Smooth muscle cell (in vitro differentiated cells): ENCODE measurements around the gene INPP4A. TPM values are rescaled to one million over a fixed set of nuclear protein-coding genes. Genes with fewer than 3 reads are reported as not detected.

Experiments used
- DNase-seq: peaks from one replicate; lab custom pipeline; 2025; ENCODE audit not compliant: unreplicated experiment; lab: John Stamatoyannopoulos, UW
- H2AFZ ChIP-seq: fragments of 200-600 bp; sonication (generic); 2 replicates; pipeline ENCODE4 v1.6.0; 2016; ENCODE audit warnings: antibody characterized with exemption, low read depth, mild to moderate bottlenecking
- H3F3A ChIP-seq: fragments of 200-600 bp; sonication (generic); 2 replicates; pipeline ENCODE4 v1.6.0; 2017; ENCODE audit warnings: antibody characterized with exemption, low read depth
- H3K27ac ChIP-seq: fragments of 200-600 bp; sonication (generic); 2 replicates; pipeline ENCODE4 v1.5.1; 2016; ENCODE audit warnings: low read depth, mild to moderate bottlenecking
- H3K27me3 ChIP-seq: fragments of 200-600 bp; sonication (generic); 2 replicates; pipeline ENCODE4 v1.6.1; 2016; ENCODE audit warnings: low read depth, mild to moderate bottlenecking
- H3K36me3 ChIP-seq: fragments of 200-600 bp; sonication (generic); 2 replicates; pipeline ENCODE4 v1.5.1; 2016; ENCODE audit warnings: low read depth
- H3K4me1 ChIP-seq: fragments of 200-600 bp; sonication (generic); 2 replicates; pipeline ENCODE4 v1.5.1; 2016; ENCODE audit warnings: low read depth
- H3K4me2 ChIP-seq: fragments of 200-600 bp; sonication (generic); 2 replicates; pipeline ENCODE4 v1.6.0; 2016; ENCODE audit warnings: mild to moderate bottlenecking
- H3K4me3 ChIP-seq: fragments of 200-600 bp; sonication (generic); 2 replicates; pipeline ENCODE4 v1.5.1; 2016; ENCODE audit warnings: mild to moderate bottlenecking
- H3K79me2 ChIP-seq: fragments of 200-600 bp; sonication (generic); 2 replicates; pipeline ENCODE4 v1.6.0; 2016; ENCODE audit warnings: low read depth, mild to moderate bottlenecking
- H3K9ac ChIP-seq: fragments of 200-600 bp; sonication (generic); 2 replicates; pipeline ENCODE4 v1.6.0; 2016; ENCODE audit warnings: low read depth
- H3K9me3 ChIP-seq: fragments of 200-600 bp; sonication (generic); replicated peaks from 2 replicates; pipeline ENCODE4 v1.5.1; 2016; ENCODE audit warnings: low read depth
- H4K20me1 ChIP-seq: fragments of 200-600 bp; sonication (generic); 2 replicates; pipeline ENCODE4 v1.6.0; 2016; ENCODE audit warnings: low read depth
- CTCF ChIP-seq: fragments of 200-600 bp; sonication (generic); IDR thresholded peaks from 2 replicates; pipeline ENCODE4 v1.5.1; 2017; ENCODE audit warnings: borderline replicate concordance, mild to moderate bottlenecking, antibody characterized with exemption; ENCODE audit not compliant: insufficient read depth, poor library complexity, severe bottlenecking
- WGBS: methylation state at CpG from one replicate; pipeline ENCODE4 v1.1.7; 2016; ENCODE audit warnings: low lambda C conversion rate; 5-methylcytosine and 5-hydroxymethylcytosine counted together
- polyA plus RNA-seq: library from polyadenylated mRNA; unstranded; fragments of >200 nt; fragmentation: Nextera tagmentation; extraction: Ambion mirVana; gene quantifications from 2 replicates; pipeline ENCODE4 v1.2.1, GENCODE V29; 2016
- total RNA-seq: library from RNA; depleted of rRNA; stranded (reverse); fragments of >200 nt; gene quantifications from 2 replicates; pipeline ENCODE4 v1.2.3, GENCODE V29; 2014

Gene INPP4A
- total and polyA plus RNA-seq, 2 experiments from 2014 or later = 10.1 to 17.3 TPM

- H4K20me1 ChIP-seq = peaks cover 32% of the 10 kb centered on the region
- no peaks in the 10 kb centered on the region for H3K9me3 ChIP-seq
- H3K27me3 ChIP-seq = no peaks in the 10 kb centered on the region
- no peak overlapping the region for H3K27ac ChIP-seq
- no peak overlapping the region for H3K4me3 ChIP-seq
- no peaks in the 10 kb centered on the region for H3K4me1 ChIP-seq
- no peak overlapping the region for H2AFZ ChIP-seq
- H3K79me2 ChIP-seq = peaks cover 11% of the 10 kb centered on the region
- no peak overlapping the region for H3K4me2 ChIP-seq
- no peaks in the 10 kb centered on the region for H3F3A ChIP-seq
- H3K36me3 ChIP-seq = no peaks in the 10 kb centered on the region
- H3K9ac ChIP-seq = no peak overlapping the region
- 92% methylated on average over 3 of the region's 3 CpGs for WGBS
- no peak for DNase-seq
- TF ChIP-seq CTCF = no peak
Measured at GRCh38 chr2:98492441-98492840, 47.8 kb downstream of the INPP4A start.

DNA sequence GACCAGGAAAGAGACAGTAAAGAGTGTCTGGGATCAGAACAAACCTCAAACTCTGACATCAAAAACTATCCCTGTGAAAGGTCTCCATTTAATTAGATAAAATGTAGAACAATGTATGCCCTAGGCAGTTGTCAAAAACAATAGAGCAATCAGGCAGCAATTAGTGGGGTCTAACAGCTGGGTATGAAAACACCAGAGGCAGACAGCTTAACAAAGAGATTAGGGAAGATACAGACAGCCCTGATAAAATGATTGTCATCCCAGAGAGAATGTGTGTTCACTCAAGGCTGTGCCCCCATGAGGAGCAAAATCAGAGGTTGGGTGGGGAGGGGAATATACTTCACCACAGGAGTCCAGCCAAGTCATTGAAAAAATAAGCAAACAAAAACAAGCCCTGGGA lies 50.0 kb downstream of the INPP4A start:
- Histone ChIP-seq H3K36me3 (no peaks in the 10 kb centered on the region), H3K4me3 (no peak overlapping the region), H3K9ac (no peak overlapping the region), H2AFZ (no peak overlapping the region), H3K4me1 (no peaks in the 10 kb centered on the region), H4K20me1 (peaks cover 19% of the 10 kb centered on the region), H3K27ac (no peak overlapping the region), H3K27me3 (no peaks in the 10 kb centered on the region), H3F3A (no peaks in the 10 kb centered on the region), H3K9me3 (no peaks in the 10 kb centered on the region), H3K79me2 (peaks cover 7% of the 10 kb centered on the region), H3K4me2 (no peak overlapping the region)
- TF ChIP-seq CTCF = no peak
- DNase-seq = no peak

DNA sequence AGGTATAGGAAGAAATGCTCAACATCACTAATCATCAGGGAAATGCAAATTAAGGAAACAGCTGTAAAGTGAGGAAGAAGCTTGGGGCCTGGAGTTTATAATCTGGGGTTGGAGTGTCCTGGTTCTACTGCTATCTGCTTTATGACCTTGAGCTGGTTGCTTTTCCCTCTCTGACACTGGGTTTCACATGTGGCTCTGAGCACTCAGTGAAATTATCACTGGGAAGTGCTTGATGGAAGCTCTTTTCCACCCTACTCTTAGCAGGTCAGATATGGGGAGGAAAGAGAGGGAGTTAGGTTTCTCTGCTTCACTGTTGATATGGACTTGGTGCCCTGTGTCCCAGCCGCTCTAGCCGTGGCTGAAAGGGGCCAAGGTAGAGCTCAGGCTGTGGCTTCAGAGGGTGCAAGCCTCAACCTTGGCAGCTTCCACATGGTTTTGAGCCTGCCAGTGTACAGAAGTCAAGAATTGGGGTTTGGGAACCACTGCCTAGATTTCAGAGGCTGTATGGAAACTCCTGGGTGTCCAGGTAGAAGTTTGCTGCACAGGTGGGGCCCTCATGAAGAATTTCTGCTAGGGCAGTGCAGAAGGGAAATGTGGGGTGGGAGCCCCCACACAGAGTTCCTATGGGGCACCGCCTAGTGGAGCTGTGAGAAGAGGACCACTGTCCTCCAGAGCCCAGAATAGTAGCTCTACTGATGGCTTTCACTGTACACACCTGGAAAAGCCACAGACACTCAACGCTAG lies 52.3 kb downstream of the INPP4A start:
- WGBS = 100% methylated on average over 4 of the region's 4 CpGs
- Histone ChIP-seq H3F3A (no peaks in the 10 kb centered on the region), H4K20me1 (peaks cover 5% of the 10 kb centered on the region), H3K9me3 (no peaks in the 10 kb centered on the region), H3K27me3 (no peaks in the 10 kb centered on the region), H3K4me3 (no peak overlapping the region), H2AFZ (no peak overlapping the region), H3K9ac (no peak overlapping the region), H3K36me3 (no peaks in the 10 kb centered on the region), H3K4me1 (no peaks in the 10 kb centered on the region), H3K79me2 (peaks cover 7% of the 10 kb centered on the region), H3K4me2 (no peak overlapping the region), H3K27ac (no peak overlapping the region)
- TF ChIP-seq CTCF = no peak
- DNase-seq = no peak
